IMR-90 (cell line): ENCODE measurements around the gene MOXD1. TPM values are rescaled to one million over a fixed set of nuclear protein-coding genes. Genes with fewer than 3 reads are reported as not detected.
A peak's percentile ranks its signal among the peaks of the same experiment; 100 is the strongest.

Experiments used
- ATAC-seq: fragments of 200-7000 bp; cut with Tn5 transposase; 2 replicates; pipeline ENCODE4 v1.9.1; 2020; ENCODE audit warnings: low read depth, mild to moderate bottlenecking, moderate library complexity
- BruUV-seq: library from RNA; stranded (reverse); fragments of 400-500 nt; replicated peaks from 2 replicates; lab custom pipeline; 2021; lab: Mats Ljungman, UMichigan
- CTCF ChIA-PET: fragments of 300-600 bp; formaldehyde crosslinking; extraction: SDS; loops from one replicate; lab custom pipeline; 2021; ENCODE audit warnings: antibody characterized with exemption; lab: Yijun Ruan, JAX
- POLR2A ChIA-PET: fragments of 300-600 bp; sonication (Branson Sonifier 250); formaldehyde crosslinking; loops from one replicate; lab custom pipeline; 2022; ENCODE audit warnings: antibody characterized with exemption; ENCODE audit not compliant: unreplicated experiment; lab: Charles Lee
- DNase-seq: peaks from one replicate; pipeline ENCODE4 v3.0.0; 2013
- H2AFZ ChIP-seq: replicated peaks from 2 replicates; pipeline ENCODE3; 2013; ENCODE audit warnings: low read length, mild to moderate bottlenecking; ENCODE audit not compliant: poor library complexity
- H2AK5ac ChIP-seq: 2 replicates; pipeline ENCODE4 v1.6.1; 2013; ENCODE audit warnings: low read depth, low read length, inconsistent platforms
- H2AK9ac ChIP-seq: replicated peaks from 2 replicates; pipeline ENCODE3; 2013; ENCODE audit warnings: mild to moderate bottlenecking, low read depth, low read length, moderate library complexity; ENCODE audit not compliant: poor library complexity
- H2BK120ac ChIP-seq: 2 replicates; pipeline ENCODE4 v1.6.1; 2013; ENCODE audit warnings: low read depth, low read length, inconsistent platforms
- H2BK15ac ChIP-seq: 3 replicates; pipeline ENCODE4 v1.6.1; 2013; ENCODE audit warnings: low read depth, low read length, inconsistent platforms
- H2BK20ac ChIP-seq: 2 replicates; pipeline ENCODE4 v1.6.1; 2013; ENCODE audit warnings: low read depth, mild to moderate bottlenecking, inconsistent platforms, low read length, moderate library complexity
- H2BK5ac ChIP-seq: 2 replicates; pipeline ENCODE4 v1.6.1; 2013; ENCODE audit warnings: mild to moderate bottlenecking, low read depth, low read length, inconsistent platforms; ENCODE audit not compliant: poor library complexity, severe bottlenecking
- H3K14ac ChIP-seq: replicated peaks from 2 replicates; pipeline ENCODE4 v1.6.1; 2013; ENCODE audit warnings: low read depth, low read length, inconsistent platforms
- H3K18ac ChIP-seq: 2 replicates; pipeline ENCODE4 v1.6.1; 2013; ENCODE audit warnings: low read depth, low read length, control low read depth
- H3K23ac ChIP-seq: 2 replicates; pipeline ENCODE4 v1.6.1; 2013; ENCODE audit warnings: low read depth, low read length, inconsistent platforms
- H3K27ac ChIP-seq: 2 replicates; pipeline ENCODE4 v1.5.1; 2013; ENCODE audit warnings: mild to moderate bottlenecking, control low read depth, low read length; ENCODE audit not compliant: insufficient read depth
- H3K27me3 ChIP-seq: 2 replicates; pipeline ENCODE4 v1.6.1; 2013; ENCODE audit warnings: low read length; ENCODE audit not compliant: control insufficient read depth, insufficient read depth
- H3K36me3 ChIP-seq: 2 replicates; pipeline ENCODE4 v1.6.1; 2013; ENCODE audit warnings: low read length, mixed read lengths; ENCODE audit not compliant: control insufficient read depth, insufficient read depth
- H3K4ac ChIP-seq: 2 replicates; pipeline ENCODE4 v1.6.1; 2013; ENCODE audit warnings: low read depth, low read length, inconsistent platforms
- H3K4me1 ChIP-seq: 2 replicates; pipeline ENCODE4 v1.6.1; 2013; ENCODE audit warnings: low read length, mixed read lengths; ENCODE audit not compliant: control insufficient read depth, insufficient read depth
- H3K4me2 ChIP-seq: 2 replicates; pipeline ENCODE4 v1.6.1; 2013; ENCODE audit warnings: low read depth, mild to moderate bottlenecking, control low read depth, low read length, moderate library complexity
- H3K4me3 ChIP-seq: 2 replicates; pipeline ENCODE4 v1.5.1; 2013; ENCODE audit warnings: low read depth, mild to moderate bottlenecking, control low read depth, low read length, moderate library complexity; ENCODE audit not compliant: insufficient read depth
- H3K56ac ChIP-seq: 2 replicates; pipeline ENCODE4 v1.6.1; 2013; ENCODE audit warnings: low read length, inconsistent platforms; ENCODE audit not compliant: insufficient read depth; ENCODE audit errors: extremely low read depth
- H3K79me1 ChIP-seq, 2 experiments: 2 replicates each; pipeline ENCODE4 v1.6.1; 2013; ENCODE audit warnings: low read length in 2 of 2, inconsistent platforms in 1 of 2, low read depth in 1 of 2
- H3K9ac ChIP-seq: 2 replicates; pipeline ENCODE4 v1.6.1; 2013; ENCODE audit warnings: low read depth, low read length, control low read depth
- H3K9me1 ChIP-seq: 2 replicates; pipeline ENCODE4 v1.6.1; 2013; ENCODE audit warnings: low read length, inconsistent platforms; ENCODE audit not compliant: insufficient read depth
- H3K9me3 ChIP-seq: 2 replicates; pipeline ENCODE4 v1.6.1; 2013; ENCODE audit warnings: low read length; ENCODE audit not compliant: control insufficient read depth, insufficient read depth
- H4K20me1 ChIP-seq: 2 replicates; pipeline ENCODE4 v1.6.1; 2013; ENCODE audit warnings: low read length, inconsistent platforms; ENCODE audit not compliant: insufficient read depth
- H4K5ac ChIP-seq: 2 replicates; pipeline ENCODE4 v1.6.1; 2013; ENCODE audit warnings: mild to moderate bottlenecking, low read depth, low read length, control low read depth
- H4K8ac ChIP-seq, 2 experiments: 2 replicates each; pipeline ENCODE4 v1.6.1; 2013; ENCODE audit warnings: low read depth in 2 of 2, low read length in 2 of 2, control low read depth in 1 of 2, inconsistent platforms in 1 of 2
- H4K91ac ChIP-seq: 2 replicates; pipeline ENCODE4 v1.6.1; 2013; ENCODE audit warnings: low read depth, low read length, inconsistent platforms; ENCODE audit not compliant: insufficient read depth
- BHLHE40 ChIP-seq: fragments of 150-350 bp; IDR thresholded peaks from 2 replicates; pipeline ENCODE4 v1.6.1; 2016; ENCODE audit warnings: mild to moderate bottlenecking, low read depth, low read length
- MAFK ChIP-seq: IDR thresholded peaks from 2 replicates; pipeline ENCODE4 v1.6.1; 2012; ENCODE audit warnings: low read depth, low read length, improper control_type of control experiment
- WGBS, 2 experiments: methylation state at CpG; one replicate each; pipeline versions ENCODE4 v1.1.5 to v1.1.7; 2013; ENCODE audit warnings: missing lambda C conversion rate in 2 of 2; ENCODE audit not compliant: insufficient read length in 1 of 2; ENCODE audit errors: extremely low coverage in 2 of 2; 5-methylcytosine and 5-hydroxymethylcytosine counted together
- dilution Hi-C: fragments of 300-500 bp; cut with HindIII; formaldehyde crosslinking; loops from one replicate; pipeline ENCODE4 v1.14.3; 2018; ENCODE audit warnings: low sequenced_read_pairs; ENCODE audit not compliant: unreplicated experiment
- in situ Hi-C: fragments of 300-500 bp; cut with MboI; formaldehyde crosslinking; loops from 3 replicates; pipeline ENCODE4 v1.14.3; 2019; ENCODE audit warnings: low sequenced_read_pairs, inconsistent platforms, mixed read lengths
- intact Hi-C: fragments of 100-400 bp; cut with micrococcal nuclease; formaldehyde crosslinking; loops from 2 replicates; pipeline ENCODE4 v1.10.0; 2022
- polyA plus RNA-seq, 3 experiments: library from polyadenylated mRNA; depleted of rRNA; stranded (reverse); fragments of >200 nt; gene quantifications; 2 replicates each; pipeline ENCODE4 v1.2.3, GENCODE V29; 2012; ENCODE audit warnings: low replicate concordance in 1 of 3
- total RNA-seq: library from RNA; depleted of rRNA; stranded (reverse); fragments of >200 nt; gene quantifications from 2 replicates; pipeline ENCODE4 v1.2.3, GENCODE V29; 2012

The MOXD1 gene
- total and polyA plus RNA-seq, 2 of the 4 experiments (the other 2 are of a cell fraction) = 10.0 to 19.4 TPM

DNA sequence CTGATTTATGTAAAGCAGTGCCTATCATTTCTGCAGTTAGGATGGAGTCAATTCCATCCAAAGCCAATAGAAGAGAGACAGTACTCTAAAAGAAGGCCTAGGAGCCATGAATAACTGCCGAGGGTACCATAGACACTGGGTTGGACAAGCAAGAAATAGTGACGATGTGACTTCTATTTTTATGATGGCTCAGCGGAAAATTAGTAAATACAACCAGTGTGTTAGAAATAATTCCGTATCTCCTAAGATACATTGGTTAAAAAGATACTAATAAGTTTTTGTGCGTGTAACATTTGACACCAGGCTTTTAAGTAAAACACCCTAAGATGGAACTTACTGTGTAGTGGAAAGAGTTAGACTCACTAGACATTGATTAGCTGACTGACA lies 45.6 kb upstream of the MOXD1 start:
- no CpG with 5 or more reads among the region's 5 CpGs for WGBS, 2 experiments
- no peak overlapping the region for H3K9ac ChIP-seq
- ChIA-PET POLR2A (no interaction called here), CTCF (no interaction called here)
- H3K4me1 ChIP-seq = 0 out of 2 replicates have a peak, but pooled peaks cover 2% of the 10 kb centered on the region
- H2AK9ac ChIP-seq = no peak overlapping the region
- intact Hi-C loops (no loop called here), in situ Hi-C loops (no loop called here), dilution Hi-C loops (no loop called here)
- H2AK5ac ChIP-seq = no peak overlapping the region
- ATAC-seq (no peak), DNase-seq (no peak)
- no peak overlapping the region for H2AFZ ChIP-seq
- 0 out of 4 replicates have a peak overlapping the region, but pooled peaks of 1 of the 2 experiments have one; percentile 10 for H4K8ac ChIP-seq
- no peak overlapping the region for H3K56ac ChIP-seq
- no peaks in the 10 kb centered on the region; the same call in none of the 2 replicates for H3K9me3 ChIP-seq
- H3K4me3 ChIP-seq = no peak overlapping the region
- no peak overlapping the region for H3K23ac ChIP-seq
- H3K79me1 ChIP-seq = no peaks in the 10 kb centered on the region
- H3K27ac ChIP-seq = no peak overlapping the region
- no peaks in the 10 kb centered on the region for H3K36me3 ChIP-seq
- H2BK20ac ChIP-seq = no peak overlapping the region
- 0 out of 2 replicates have a peak, but pooled peaks cover 3% of the 10 kb centered on the region for H3K9me1 ChIP-seq
- no peak overlapping the region for H2BK15ac ChIP-seq
- H4K91ac ChIP-seq = no peak overlapping the region
- no peak overlapping the region for H3K18ac ChIP-seq
- no TSS peak for BruUV-seq
- no peak overlapping the region for H3K14ac ChIP-seq
- H3K27me3 ChIP-seq = no peaks in the 10 kb centered on the region
- H3K4ac ChIP-seq = no peak overlapping the region
- peak overlapping the region; percentile 68 for H2BK5ac ChIP-seq
- no peak for TF ChIP-seq BHLHE40
- peak; percentile 81 for TF ChIP-seq MAFK
- H3K4me2 ChIP-seq = no peak overlapping the region
- no peak overlapping the region for H4K5ac ChIP-seq
- H4K20me1 ChIP-seq = no peaks in the 10 kb centered on the region
- no peak overlapping the region for H2BK120ac ChIP-seq
